Purkinje cell (primary cell): Measurements from ENCODE around the gene EYA2. TPM values are rescaled to one million over a fixed set of nuclear protein-coding genes. Genes with fewer than 3 reads are reported as not detected.

Source experiments
- polyA plus RNA-seq: library from polyadenylated mRNA; unstranded; fragments of >200 nt; fragmentation: Nextera tagmentation; gene quantifications from 2 replicates; pipeline ENCODE4 v1.2.1, GENCODE V29; 2014

Gene EYA2
- 2.0 TPM in 1 of 2 replicates, not detected in the other for polyA plus RNA-seq

GRCh38 chr20:46894579-46894958 is at the start of gene EYA2:
TSS of gene EYA2 (plus strand) at chr20:46894843. CDS start at chr20:46990011, 95,168 bp downstream.

Other genes starting within 250 kb of the EYA2 start
- 0.78 and 2.6 TPM in 2 replicates for gene SLC13A3, start 243.4 kb upstream of the EYA2 start, polyA plus RNA-seq
- gene TP53RK, start 205.4 kb upstream of the EYA2 start, polyA plus RNA-seq = 2.9 and 4.9 TPM in 2 replicates
- gene SLC2A10, start 185.2 kb upstream of the EYA2 start, polyA plus RNA-seq = 0.28 TPM in 1 of 2 replicates, not detected in the other